HepG2 (cell line): ENCODE results near the gene SLC38A8.

Experiments used
- FOXM1 ChIP-seq: sonication (generic); formaldehyde crosslinking; IDR thresholded peaks from 2 replicates; pipeline ENCODE4 v1.5.0; 2020; ENCODE audit warnings: missing genetic modification reagents
- HNF1B ChIP-seq: sonication (generic); formaldehyde crosslinking; IDR thresholded peaks from 2 replicates; pipeline ENCODE4 v1.5.1; 2020; ENCODE audit warnings: mild to moderate bottlenecking, moderate library complexity, missing genetic modification reagents
- POLR2A ChIP-seq, 2 experiments: IDR thresholded peaks; 2 replicates each; pipeline ENCODE4 v1.6.1; 2011; ENCODE audit warnings: low read depth in 2 of 2, low read length in 2 of 2, mild to moderate bottlenecking in 1 of 2, moderate library complexity in 1 of 2; ENCODE audit not compliant: insufficient read depth in 1 of 2
- POLR2AphosphoS5 ChIP-seq: IDR thresholded peaks from 2 replicates; pipeline ENCODE4 v1.6.1; 2012; ENCODE audit warnings: low read depth, low read length
- RXRA ChIP-seq: sonication (generic); formaldehyde crosslinking; IDR thresholded peaks from 2 replicates; pipeline ENCODE4 v1.5.1; 2020; ENCODE audit warnings: missing genetic modification reagents
- YEATS2 ChIP-seq: sonication (generic); formaldehyde crosslinking; IDR thresholded peaks from 2 replicates; pipeline ENCODE4 v1.4.0; 2020; ENCODE audit warnings: missing genetic modification reagents, borderline replicate concordance
- ZFP91 ChIP-seq: sonication (generic); formaldehyde crosslinking; IDR thresholded peaks from 2 replicates; pipeline ENCODE4 v1.9.0; 2022; ENCODE audit warnings: missing genetic modification reagents, mild to moderate bottlenecking, borderline replicate concordance
- ZNF670 ChIP-seq: sonication (generic); formaldehyde crosslinking; IDR thresholded peaks from 2 replicates; pipeline ENCODE4 v1.8.0; 2022; ENCODE audit warnings: mild to moderate bottlenecking, missing genetic modification reagents, borderline replicate concordance
- ZNF720 ChIP-seq: sonication (generic); formaldehyde crosslinking; IDR thresholded peaks from 2 replicates; pipeline ENCODE4 v1.4.0; 2020; ENCODE audit warnings: missing genetic modification reagents
- ZNF740 ChIP-seq: sonication (generic); formaldehyde crosslinking; IDR thresholded peaks from 2 replicates; pipeline ENCODE4 v1.4.0; 2020; ENCODE audit warnings: missing genetic modification reagents
- ZNF746 ChIP-seq: sonication (generic); formaldehyde crosslinking; IDR thresholded peaks from 2 replicates; pipeline ENCODE4 v1.8.0; 2022; ENCODE audit warnings: mild to moderate bottlenecking, missing genetic modification reagents
- ZNF784 ChIP-seq: sonication (generic); formaldehyde crosslinking; IDR thresholded peaks from 2 replicates; pipeline ENCODE4 v1.5.1; 2020; ENCODE audit warnings: missing genetic modification reagents, mild to moderate bottlenecking, borderline replicate concordance

GRCh38 chr16:84087001-84087400 lies 44.4 kb upstream of the SLC38A8 start:
- TF ChIP-seq HNF1B (CRISPR knock-in tag) (no peak), ZFP91 (CRISPR knock-in tag) (no peak), ZNF784 (CRISPR knock-in tag) (no peak), RXRA (no peak), POLR2A (IDR thresholded peaks at IDR 0.05; ENCODE audit: insufficient read depth in 1 of 2, low read depth in 2 of 2, low read length in 2 of 2) (no peak), ZNF740 (CRISPR knock-in tag) (no peak), FOXM1 (no peak), POLR2AphosphoS5 (no peak), ZNF746 (no peak), YEATS2 (CRISPR knock-in tag) (no peak), ZNF670 (no peak), ZNF720 (no peak)
